IPS DF 4.7 (cell line): Measurements from ENCODE around the gene ANO4.

Experiments used
- DNase-seq: peaks from one replicate; pipeline ENCODE4 v3.0.0-alpha.2; 2013; ENCODE audit warnings: low spot score; ENCODE audit errors: extremely low read depth

The ANO4 gene

GRCh38 chr12:100794441-100795173 is at the start of gene ANO4:
TSS of gene ANO4 (plus strand) at chr12:100794776. CDS start at chr12:100901786, 107,010 bp downstream.
- DNase-seq: no peak

- no peak for DNase-seq
Observed at GRCh38 chr12:100745378-100746071, 49.1 kb upstream of the ANO4 start.

- no peak for DNase-seq
Observed at GRCh38 chr12:100752841-100753240, 41.7 kb upstream of the ANO4 start.

- DNase-seq: no peak
Observed at GRCh38 chr12:100753837-100754236, 40.7 kb upstream of the ANO4 start.

GRCh38 chr12:100755186-100755585 is 39.4 kb upstream of the ANO4 start:
- no peak for DNase-seq

- DNase-seq: no peak
Observed at GRCh38 chr12:100758083-100758482, 36.5 kb upstream of the ANO4 start.

- DNase-seq: no peak
Observed at GRCh38 chr12:100767371-100767770, 27.2 kb upstream of the ANO4 start.

- DNase-seq: no peak
Observed at GRCh38 chr12:100767950-100768349, 26.6 kb upstream of the ANO4 start.

GRCh38 chr12:100778967-100779590 is 15.5 kb upstream of the ANO4 start:
- DNase-seq: no peak

GRCh38 chr12:100789146-100789545 is 5.4 kb upstream of the ANO4 start:
- DNase-seq: no peak

- no peak for DNase-seq
Observed at GRCh38 chr12:100789975-100790374, 4.6 kb upstream of the ANO4 start.

GRCh38 chr12:100790552-100790951 is 4.0 kb upstream of the ANO4 start:
- no peak for DNase-seq

GRCh38 chr12:100793182-100793581 is 1.4 kb upstream of the ANO4 start:
- DNase-seq: no peak

GRCh38 chr12:100795174-100795799 is 711 bp downstream of the ANO4 start:
- no peak for DNase-seq

GRCh38 chr12:100795800-100796179 is 1.2 kb downstream of the ANO4 start:
- DNase-seq: no peak

- DNase-seq: no peak
Observed at GRCh38 chr12:100796621-100797020, 2.0 kb downstream of the ANO4 start.

GRCh38 chr12:100797246-100797645 is 2.7 kb downstream of the ANO4 start:
- no peak for DNase-seq

- DNase-seq: no peak
Observed at GRCh38 chr12:100797786-100798185, 3.2 kb downstream of the ANO4 start.

GRCh38 chr12:100798286-100799160 is 3.9 kb downstream of the ANO4 start:
- DNase-seq: no peak

- DNase-seq: no peak
Observed at GRCh38 chr12:100799770-100800169, 5.2 kb downstream of the ANO4 start.

- DNase-seq: no peak
Observed at GRCh38 chr12:100800723-100801122, 6.1 kb downstream of the ANO4 start.
